ENCODE results near the gene SLC6A17.

SLC6A17 gene

DNA sequence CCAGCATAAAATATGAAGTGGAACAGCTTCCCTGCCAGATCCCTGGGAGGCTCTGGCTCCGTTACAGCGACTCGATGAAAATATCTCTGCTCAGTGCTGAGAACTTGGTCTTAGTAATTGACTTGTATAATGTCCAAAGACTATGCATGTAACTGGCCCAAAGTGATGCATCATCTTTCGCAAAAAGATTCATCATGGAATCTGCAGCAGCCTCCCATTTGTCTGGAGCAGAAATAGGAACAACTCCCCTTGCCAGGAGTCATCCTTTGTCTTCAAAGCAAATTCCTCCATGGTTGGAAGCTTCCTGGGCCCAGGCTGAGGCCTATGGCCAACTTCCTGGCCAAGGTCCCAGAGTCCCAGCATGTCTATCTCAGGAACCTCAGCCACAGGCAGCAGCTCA, 16.9 kb upstream of the SLC6A17 start:
- no peak for TF ChIP-seq CREB1 (IDR thresholded peaks at IDR 0.05; ENCODE audit: low read depth)

DNA sequence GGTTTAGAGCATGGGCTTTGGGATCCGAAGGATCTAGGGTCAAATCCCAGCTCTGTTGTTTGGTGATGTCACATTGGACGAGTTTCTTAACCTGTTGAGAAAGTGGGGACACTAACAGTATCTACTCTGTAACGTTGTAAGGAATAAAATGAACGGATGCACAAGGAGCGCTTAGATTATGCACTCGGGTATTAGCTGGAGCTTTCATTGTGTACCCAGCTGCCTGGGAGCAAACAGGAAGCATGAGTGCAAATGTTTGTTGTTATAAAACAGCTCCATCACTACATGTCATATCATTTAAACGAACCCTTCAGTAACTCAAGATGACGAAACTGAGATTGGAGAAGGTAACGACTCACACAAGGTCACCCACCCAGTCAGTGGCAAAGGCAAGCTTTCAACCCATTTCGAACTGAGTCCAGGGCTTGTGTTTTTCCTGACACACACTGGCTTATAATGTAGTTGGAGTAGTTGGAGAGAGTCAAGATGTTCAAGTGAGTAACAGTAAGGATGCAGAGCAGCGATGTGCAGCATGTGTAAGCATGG, 16.2 kb upstream of the SLC6A17 start:
- TF ChIP-seq CEBPB (IDR thresholded peaks at IDR 0.05): no peak
- TF ChIP-seq ZBTB7A (IDR thresholded peaks at IDR 0.05; ENCODE audit: low read depth): no peak
- TF ChIP-seq, protein P1, sequence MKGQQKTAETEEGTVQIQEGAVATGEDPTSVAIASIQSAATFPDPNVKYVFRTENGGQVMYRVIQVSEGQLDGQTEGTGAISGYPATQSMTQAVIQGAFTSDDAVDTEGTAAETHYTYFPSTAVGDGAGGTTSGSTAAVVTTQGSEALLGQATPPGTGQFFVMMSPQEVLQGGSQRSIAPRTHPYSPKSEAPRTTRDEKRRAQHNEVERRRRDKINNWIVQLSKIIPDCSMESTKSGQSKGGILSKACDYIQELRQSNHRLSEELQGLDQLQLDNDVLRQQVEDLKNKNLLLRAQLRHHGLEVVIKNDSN (IDR thresholded peaks at IDR 0.05): no peak
- TF ChIP-seq, protein P2, sequence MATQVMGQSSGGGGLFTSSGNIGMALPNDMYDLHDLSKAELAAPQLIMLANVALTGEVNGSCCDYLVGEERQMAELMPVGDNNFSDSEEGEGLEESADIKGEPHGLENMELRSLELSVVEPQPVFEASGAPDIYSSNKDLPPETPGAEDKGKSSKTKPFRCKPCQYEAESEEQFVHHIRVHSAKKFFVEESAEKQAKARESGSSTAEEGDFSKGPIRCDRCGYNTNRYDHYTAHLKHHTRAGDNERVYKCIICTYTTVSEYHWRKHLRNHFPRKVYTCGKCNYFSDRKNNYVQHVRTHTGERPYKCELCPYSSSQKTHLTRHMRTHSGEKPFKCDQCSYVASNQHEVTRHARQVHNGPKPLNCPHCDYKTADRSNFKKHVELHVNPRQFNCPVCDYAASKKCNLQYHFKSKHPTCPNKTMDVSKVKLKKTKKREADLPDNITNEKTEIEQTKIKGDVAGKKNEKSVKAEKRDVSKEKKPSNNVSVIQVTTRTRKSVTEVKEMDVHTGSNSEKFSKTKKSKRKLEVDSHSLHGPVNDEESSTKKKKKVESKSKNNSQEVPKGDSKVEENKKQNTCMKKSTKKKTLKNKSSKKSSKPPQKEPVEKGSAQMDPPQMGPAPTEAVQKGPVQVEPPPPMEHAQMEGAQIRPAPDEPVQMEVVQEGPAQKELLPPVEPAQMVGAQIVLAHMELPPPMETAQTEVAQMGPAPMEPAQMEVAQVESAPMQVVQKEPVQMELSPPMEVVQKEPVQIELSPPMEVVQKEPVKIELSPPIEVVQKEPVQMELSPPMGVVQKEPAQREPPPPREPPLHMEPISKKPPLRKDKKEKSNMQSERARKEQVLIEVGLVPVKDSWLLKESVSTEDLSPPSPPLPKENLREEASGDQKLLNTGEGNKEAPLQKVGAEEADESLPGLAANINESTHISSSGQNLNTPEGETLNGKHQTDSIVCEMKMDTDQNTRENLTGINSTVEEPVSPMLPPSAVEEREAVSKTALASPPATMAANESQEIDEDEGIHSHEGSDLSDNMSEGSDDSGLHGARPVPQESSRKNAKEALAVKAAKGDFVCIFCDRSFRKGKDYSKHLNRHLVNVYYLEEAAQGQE (IDR thresholded peaks at IDR 0.05; ENCODE audit: low read depth): no peak
- TF ChIP-seq YY1 (IDR thresholded peaks at IDR 0.05; ENCODE audit: low read depth): no peak

DNA sequence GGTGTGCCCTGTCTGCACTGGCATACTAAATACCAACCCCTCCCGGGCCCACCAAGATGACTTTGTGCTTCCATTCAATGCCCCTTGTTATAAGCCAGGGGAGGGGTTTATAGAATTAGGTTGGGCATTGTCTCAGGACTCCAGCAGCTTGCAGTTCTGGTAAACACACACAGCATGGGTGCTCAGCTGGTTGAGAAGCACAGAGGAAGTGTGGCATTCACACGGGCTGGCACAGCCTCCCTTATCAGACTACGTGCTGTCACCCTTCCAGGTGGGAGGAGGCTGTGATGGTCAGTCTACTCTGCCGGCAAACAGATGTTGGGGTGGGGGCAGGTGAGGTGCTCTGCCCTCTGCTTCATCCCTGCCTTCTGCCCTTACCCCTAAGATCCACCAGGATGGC, 15.0 kb upstream of the SLC6A17 start:
- TF ChIP-seq TEAD4 (IDR thresholded peaks at IDR 0.05) (no peak), TAF1 (IDR thresholded peaks at IDR 0.05; ENCODE audit: low read depth) (no peak), CEBPB (IDR thresholded peaks at IDR 0.05) (no peak), RAD21 (IDR thresholded peaks at IDR 0.05; ENCODE audit: low read depth) (no peak), EP300 (IDR thresholded peaks at IDR 0.05; ENCODE audit: borderline replicate concordance) (no peak)
- TF ChIP-seq, protein P1 (IDR thresholded peaks at IDR 0.05): no peak

DNA sequence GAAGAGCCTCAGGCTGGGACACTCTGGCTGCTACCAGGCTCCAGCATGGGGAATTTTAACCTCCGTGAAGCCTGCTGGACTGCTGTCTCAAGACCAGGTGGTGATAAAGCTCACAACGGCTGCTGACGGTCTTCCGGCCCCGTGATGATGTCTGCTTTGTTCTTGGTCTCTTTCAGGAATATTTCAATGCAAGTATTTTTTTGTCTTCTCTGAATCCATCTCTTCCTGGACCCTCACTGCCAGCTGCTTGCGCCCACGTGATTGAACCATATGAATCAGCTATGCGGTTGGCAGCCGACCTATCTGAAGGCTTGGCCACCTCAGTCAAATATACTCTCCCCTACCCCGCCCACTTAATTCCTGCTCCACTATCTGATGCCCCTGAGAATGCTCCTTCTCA, 14.6 kb upstream of the SLC6A17 start:
- TF ChIP-seq, protein P2 (IDR thresholded peaks at IDR 0.05; ENCODE audit: low read depth): no peak
- TF ChIP-seq FOXM1 (IDR thresholded peaks at IDR 0.05; ENCODE audit: borderline replicate concordance, low read depth): no peak
- TF ChIP-seq ZBTB7A (IDR thresholded peaks at IDR 0.05; ENCODE audit: low read depth): no peak
- no peak for TF ChIP-seq TAF1 (IDR thresholded peaks at IDR 0.05; ENCODE audit: low read depth)
- TF ChIP-seq YY1 (IDR thresholded peaks at IDR 0.05; ENCODE audit: low read depth): no peak
- TF ChIP-seq, protein P3, sequence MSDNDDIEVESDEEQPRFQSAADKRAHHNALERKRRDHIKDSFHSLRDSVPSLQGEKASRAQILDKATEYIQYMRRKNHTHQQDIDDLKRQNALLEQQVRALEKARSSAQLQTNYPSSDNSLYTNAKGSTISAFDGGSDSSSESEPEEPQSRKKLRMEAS (IDR thresholded peaks at IDR 0.05): no peak
- TF ChIP-seq CREB1 (IDR thresholded peaks at IDR 0.05; ENCODE audit: low read depth): no peak
- no peak for TF ChIP-seq TEAD4 (IDR thresholded peaks at IDR 0.05)
- no peak for TF ChIP-seq RAD21 (IDR thresholded peaks at IDR 0.05; ENCODE audit: low read depth)
- no peak for TF ChIP-seq NFIC (IDR thresholded peaks at IDR 0.05)
- no peak for TF ChIP-seq CEBPB (IDR thresholded peaks at IDR 0.05)
- no peak for TF ChIP-seq EGR1 (IDR thresholded peaks at IDR 0.05)
- TF ChIP-seq, protein P1 (IDR thresholded peaks at IDR 0.05): no peak
- no peak for TF ChIP-seq TCF12 (IDR thresholded peaks at IDR 0.05; ENCODE audit: low read depth)
- no peak for TF ChIP-seq EP300 (IDR thresholded peaks at IDR 0.05; ENCODE audit: borderline replicate concordance)

DNA sequence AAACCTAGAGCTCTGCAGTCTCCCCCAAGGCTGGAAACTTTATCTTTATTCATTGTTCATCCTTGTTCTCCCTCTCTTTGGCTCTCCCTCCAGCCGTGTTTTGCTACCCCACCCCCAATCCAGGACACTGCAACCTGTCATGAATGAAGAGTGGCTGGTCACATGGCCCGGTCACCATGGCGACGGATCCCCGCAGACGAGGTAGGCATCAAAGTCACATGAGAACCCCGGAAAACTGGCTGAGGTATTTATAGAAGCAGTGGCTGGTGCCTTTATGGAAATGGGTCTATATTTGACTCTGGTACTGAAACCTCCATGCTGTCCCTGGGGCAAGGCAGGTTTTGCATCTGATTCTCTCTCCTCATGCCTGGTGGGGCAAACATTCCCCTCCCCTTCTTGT, 13.4 kb upstream of the SLC6A17 start:
- TF ChIP-seq FOXM1 (IDR thresholded peaks at IDR 0.05; ENCODE audit: borderline replicate concordance, low read depth) (no peak), YY1 (IDR thresholded peaks at IDR 0.05; ENCODE audit: low read depth) (no peak), ZBTB7A (IDR thresholded peaks at IDR 0.05; ENCODE audit: low read depth) (no peak), EGR1 (IDR thresholded peaks at IDR 0.05) (no peak), RAD21 (IDR thresholded peaks at IDR 0.05; ENCODE audit: low read depth) (no peak), CEBPB (IDR thresholded peaks at IDR 0.05) (no peak)
- TF ChIP-seq, protein P3 (IDR thresholded peaks at IDR 0.05): no peak
- TF ChIP-seq, protein P1 (IDR thresholded peaks at IDR 0.05): peak; percentile 89

DNA sequence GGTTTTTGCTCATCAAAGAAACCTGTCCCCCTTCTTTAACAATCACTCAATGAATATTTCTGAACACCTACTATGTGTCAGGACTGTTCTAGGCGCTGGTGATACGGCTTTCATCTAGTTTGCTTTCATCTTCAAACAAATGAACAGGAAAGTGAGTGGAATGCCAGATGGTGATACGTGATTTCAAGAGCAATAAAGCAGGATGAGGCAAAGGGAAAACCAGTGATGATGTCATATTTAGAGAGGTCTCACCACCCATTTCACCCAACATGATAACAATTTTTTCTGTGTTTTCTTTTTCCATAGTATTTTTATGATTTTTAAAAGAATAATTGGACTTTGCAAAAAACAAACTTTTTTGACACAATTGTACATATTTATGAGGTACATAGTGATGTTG, 11.3 kb upstream of the SLC6A17 start:
- TF ChIP-seq ZBTB7A (IDR thresholded peaks at IDR 0.05; ENCODE audit: low read depth) (no peak), TCF12 (IDR thresholded peaks at IDR 0.05; ENCODE audit: low read depth) (no peak), CEBPB (IDR thresholded peaks at IDR 0.05) (no peak), EP300 (IDR thresholded peaks at IDR 0.05; ENCODE audit: borderline replicate concordance) (no peak), EGR1 (IDR thresholded peaks at IDR 0.05) (no peak)

All from Ishikawa (cell line).